Natural killer cell (primary cell): ENCODE data around the gene MAPK7. TPM values are rescaled to one million over a fixed set of nuclear protein-coding genes. Genes with fewer than 3 reads are reported as not detected.

Experiments
- ATAC-seq, 3 donors: fragments of 150-1000 bp in 2 of 3; fragments of 200-7000 bp in 1 of 3; cut with Tn5 transposase; 1 replicate in 1 of 3; 2 replicates in 2 of 3; pipeline ENCODE4 v1.10.0; 2021; ENCODE audit warnings: mild to moderate bottlenecking in 2 of 3, moderate library complexity in 2 of 3
- DNase-seq, 2 donors: peaks; one replicate each; pipeline versions ENCODE4 v3.0.0 to v3.0.0-alpha.2; 2013 to 2021; ENCODE audit warnings: mixed read lengths in 1 of 2
- H3K27ac ChIP-seq: one replicate; pipeline ENCODE4 v1.5.1; 2013; ENCODE audit warnings: mild to moderate bottlenecking, low read length
- H3K27me3 ChIP-seq: one replicate; pipeline ENCODE4 v1.6.1; 2013; ENCODE audit warnings: low read length; ENCODE audit not compliant: control insufficient read depth, insufficient read depth
- H3K36me3 ChIP-seq: one replicate; pipeline ENCODE4 v1.6.1; 2013; ENCODE audit warnings: low read length; ENCODE audit not compliant: control insufficient read depth, insufficient read depth
- H3K4me1 ChIP-seq: one replicate; pipeline ENCODE4 v1.6.1; 2013; ENCODE audit warnings: low read length; ENCODE audit not compliant: control insufficient read depth, insufficient read depth
- H3K4me3 ChIP-seq: one replicate; pipeline ENCODE4 v1.5.1; 2013; ENCODE audit warnings: low read length
- H3K9me3 ChIP-seq: one replicate; pipeline ENCODE4 v1.6.1; 2013; ENCODE audit warnings: low read length; ENCODE audit not compliant: control insufficient read depth, insufficient read depth
- H3K27ac Mint-ChIP-seq, 2 donors: one replicate each; pipeline ENCODE4 v1.8.0; 2022; ENCODE audit warnings: mild to moderate bottlenecking in 2 of 2, mixed read lengths in 2 of 2, moderate library complexity in 1 of 2
- H3K27me3 Mint-ChIP-seq, 2 donors: one replicate each; pipeline ENCODE4 v1.8.0; 2022; ENCODE audit warnings: low read depth in 2 of 2, mixed read lengths in 2 of 2
- H3K36me3 Mint-ChIP-seq: one replicate; pipeline ENCODE4 v1.8.0; 2022; ENCODE audit warnings: mixed read lengths
- H3K4me1 Mint-ChIP-seq, 2 donors: one replicate each; pipeline ENCODE4 v1.8.0; 2022; ENCODE audit warnings: mixed read lengths in 2 of 2
- H3K4me3 Mint-ChIP-seq: one replicate; pipeline ENCODE4 v1.8.0; 2022; ENCODE audit warnings: mild to moderate bottlenecking, moderate library complexity, mixed read lengths
- H3K9me3 Mint-ChIP-seq, 2 donors: one replicate each; pipeline ENCODE4 v1.8.0; 2022; ENCODE audit warnings: mixed read lengths in 2 of 2
- CTCF ChIP-seq: fragments of 200-600 bp; IDR thresholded peaks from one replicate; pipeline ENCODE4 v1.8.0; 2022; ENCODE audit warnings: antibody characterized with exemption
- WGBS: methylation state at CpG from one replicate; pipeline ENCODE4 v1.1.7; 2013; ENCODE audit warnings: missing lambda C conversion rate; ENCODE audit not compliant: insufficient coverage; 5-methylcytosine and 5-hydroxymethylcytosine counted together
- intact Hi-C: fragments of 100-400 bp; cut with micrococcal nuclease; formaldehyde crosslinking; loops from one replicate; pipeline ENCODE4 v1.14.2; 2022
- total RNA-seq, 4 donors: library from RNA; stranded (reverse); fragments of 120-200 nt in 1 of 4; gene quantifications; one replicate each; pipeline versions ENCODE4 v1.2.3 to v1.2.4, GENCODE V29; 2013 to 2022

The MAPK7 gene
- total RNA-seq, 3 donors from 2014 or later (not counting 1 experiment from before 2014, with no cell fraction given), result 39.2 to 63.5 (median 54.1) TPM

DNA sequence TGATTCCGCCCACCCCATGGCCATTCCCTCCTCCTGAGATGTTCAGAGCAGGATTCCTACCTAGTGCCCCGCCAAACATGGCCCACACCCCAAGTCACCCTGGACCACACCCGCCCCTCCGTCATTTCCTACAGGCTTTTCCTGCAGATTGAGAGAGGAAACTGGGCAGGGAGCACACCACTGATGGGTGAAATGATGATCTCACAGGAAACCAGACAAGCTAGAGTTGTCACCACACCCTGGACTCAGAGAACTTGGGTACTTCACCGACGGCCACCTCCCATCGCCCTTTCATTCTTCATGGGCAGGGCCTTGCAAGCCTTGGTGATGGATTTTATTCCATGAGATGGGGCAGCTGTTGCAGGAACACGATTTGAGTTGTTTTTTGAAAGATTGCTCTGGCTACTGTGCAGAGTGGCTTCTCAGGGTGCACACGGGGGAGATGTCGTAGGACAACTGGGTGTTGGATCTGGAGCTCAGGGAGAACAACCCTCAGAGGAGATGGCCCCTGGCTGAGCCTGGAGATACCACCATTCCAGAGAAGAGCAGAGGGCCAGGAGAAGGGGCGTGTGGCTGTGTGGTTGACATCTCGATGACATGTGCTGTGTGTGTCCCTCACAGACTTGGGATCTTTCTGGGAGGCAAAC is 8.3 kb upstream of the MAPK7 start:
- no peak for TF ChIP-seq CTCF
- intact Hi-C loops, result loop anchor here (5.0 to 10.0 kb wide), 2 partner anchors 137 to 275 kb away; partner anchors contain the start of gene ALDH3A2
- peak overlapping the region; percentile 80 for H3K27ac ChIP-seq
- Mint-ChIP-seq H3K4me1 (peaks cover 57 to 72% of the 10 kb centered on the region in 2 donors), H3K27me3 (no peaks in the 10 kb centered on the region), H3K27ac (peak overlapping the region; percentile 91 to 95), H3K4me3 (peak overlapping the region; percentile 91), H3K9me3 (no peaks in the 10 kb centered on the region), H3K36me3 (no peaks in the 10 kb centered on the region)
- no peaks in the 10 kb centered on the region for H3K27me3 ChIP-seq
- peaks cover 58% of the 10 kb centered on the region for H3K4me1 ChIP-seq
- H3K4me3 ChIP-seq, result no peak overlapping the region
- WGBS, result 29% methylated on average over 12 of the region's 12 CpGs
- no peaks in the 10 kb centered on the region for H3K36me3 ChIP-seq
- ATAC-seq (peak; percentile 81 to 85 (median 82)), DNase-seq (peak; percentile 35 to 69)
- no peaks in the 10 kb centered on the region for H3K9me3 ChIP-seq

- peaks cover 57 to 72% of the 10 kb centered on the region in 2 donors for H3K4me1 Mint-ChIP-seq
- Histone ChIP-seq H3K36me3 (no peaks in the 10 kb centered on the region), H3K4me1 (peaks cover 58% of the 10 kb centered on the region), H3K27ac (peak overlapping the region; percentile 80), H3K4me3 (no peak overlapping the region), H3K27me3 (no peaks in the 10 kb centered on the region), H3K9me3 (no peaks in the 10 kb centered on the region)
- no peaks in the 10 kb centered on the region for H3K36me3 Mint-ChIP-seq
- peak overlapping the region; percentile 91 for H3K4me3 Mint-ChIP-seq
- no peaks in the 10 kb centered on the region for H3K27me3 Mint-ChIP-seq
- no peak for TF ChIP-seq CTCF
- intact Hi-C loops, result loop anchor here (5.0 kb wide), 1 partner anchor 137 kb away; no protein-coding TSS in a partner anchor
- H3K27ac Mint-ChIP-seq, result peak overlapping the region; percentile 91 to 95
- DNase-seq (peak in 1 of 2 donors; percentile 33), ATAC-seq (peak; percentile 24 to 54 (median 52))
- WGBS, result 5% methylated on average over 7 of the region's 7 CpGs
- no peaks in the 10 kb centered on the region for H3K9me3 Mint-ChIP-seq
Measured at GRCh38 chr17:19370493-19370960, 7.8 kb upstream of the MAPK7 start.

DNA sequence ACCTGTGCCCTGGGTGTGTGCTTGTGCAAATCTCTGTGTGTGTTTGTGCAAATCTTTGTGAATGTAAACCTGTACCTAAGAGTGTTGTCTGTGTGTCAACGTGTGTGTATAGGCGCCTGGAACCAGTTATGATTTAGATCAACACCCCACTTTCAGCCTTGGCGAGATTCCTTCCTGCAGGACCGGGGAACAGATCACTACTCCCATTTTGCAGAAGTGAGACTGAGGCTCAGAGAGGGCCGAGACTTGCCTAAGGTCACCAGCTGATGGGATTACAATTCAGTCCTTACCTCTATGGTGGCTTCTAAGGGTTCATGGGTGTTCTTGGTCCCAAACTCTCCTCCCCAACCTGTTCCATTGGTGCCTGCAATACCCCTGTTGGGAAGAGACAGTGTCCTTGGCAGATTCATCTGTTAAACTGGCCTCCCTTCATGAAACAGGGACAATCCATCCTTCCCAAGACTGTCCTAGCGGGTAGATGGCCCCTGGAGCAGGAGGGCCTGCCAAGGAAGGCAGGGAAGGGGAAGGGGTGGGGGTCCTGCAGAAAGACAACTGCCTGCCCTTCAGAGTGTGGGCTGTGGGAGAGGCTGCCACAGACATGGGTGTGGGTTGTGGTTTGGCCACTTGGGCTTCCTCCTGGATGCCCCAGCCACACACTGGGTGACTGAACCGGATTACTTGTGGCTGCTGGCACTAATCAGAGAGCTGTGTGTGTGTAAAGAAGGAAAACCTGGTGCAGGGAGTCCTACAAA is 6.9 kb upstream of the MAPK7 start:
- Mint-ChIP-seq H3K36me3 (no peaks in the 10 kb centered on the region), H3K9me3 (no peaks in the 10 kb centered on the region), H3K4me3 (peak overlapping the region; percentile 91), H3K4me1 (peaks cover 63 to 77% of the 10 kb centered on the region in 2 donors), H3K27ac (peak overlapping the region; percentile 91 to 95), H3K27me3 (no peaks in the 10 kb centered on the region)
- WGBS, result 51% methylated on average over 6 of the region's 7 CpGs
- DNase-seq (no peak), ATAC-seq (peak in 1 of 3 donors; percentile 30)
- Histone ChIP-seq H3K9me3 (no peaks in the 10 kb centered on the region), H3K27ac (peak overlapping the region; percentile 80), H3K36me3 (no peaks in the 10 kb centered on the region), H3K4me3 (no peak overlapping the region), H3K4me1 (peaks cover 62% of the 10 kb centered on the region), H3K27me3 (no peaks in the 10 kb centered on the region)
- intact Hi-C loops, result loop anchor here (5.0 kb wide), 1 partner anchor 136 kb away; no protein-coding TSS in a partner anchor
- TF ChIP-seq CTCF, result no peak
